K562 (cell line): ENCODE measurements around the gene RELL2. TPM values are rescaled to one million over a fixed set of nuclear protein-coding genes. Genes with fewer than 3 reads are reported as not detected.

ENCODE experiments used
- ATAC-seq: fragments of 200-7000 bp; cut with Tn5 transposase; 3 replicates; pipeline ENCODE4 v1.9.1; 2020; ENCODE audit warnings: moderate library complexity
- BruUV-seq: library from RNA; stranded (reverse); fragments of 400-500 nt; replicated peaks from 2 replicates; lab custom pipeline; 2021; lab: Mats Ljungman, UMichigan
- CTCF ChIA-PET: fragments of 300-600 bp; formaldehyde crosslinking; extraction: SDS; loops from one replicate; lab custom pipeline; 2021; ENCODE audit warnings: low intra/inter-chr PET ratio; lab: Yijun Ruan, JAX
- POLR2A ChIA-PET: fragments of 300-600, 350-650 bp; sonication (Branson Sonifier 250); formaldehyde crosslinking; extraction: SDS; loops from one replicate; lab custom pipeline; 2021; ENCODE audit warnings: antibody characterized with exemption, inconsistent platforms; lab: Yijun Ruan, JAX
- DNase-seq, 4 experiments: peaks; one replicate each; pipeline versions ENCODE4 v3.0.0 to v3.0.0-alpha.2; 2011 to 2018; ENCODE audit warnings: low spot score in 3 of 4, mixed read lengths in 3 of 4; ENCODE audit errors: extremely low read depth in 1 of 4
- FAIRE-seq: peaks from 2 replicates; lab custom pipeline; 2011; peaks lifted over from hg19 to GRCh38; lab: Jason Lieb, UNC
- H2AFZ ChIP-seq: 2 replicates; pipeline ENCODE4 v1.6.0; 2011; ENCODE audit warnings: low read depth, low read length, control low read depth, inconsistent platforms
- H3K27ac ChIP-seq: fragments of 200-600 bp; 3 replicates; pipeline ENCODE4 v1.8.0; 2011; ENCODE audit warnings: low read depth, mild to moderate bottlenecking, control low read depth, inconsistent platforms, low read length, moderate library complexity, mixed read lengths; ENCODE audit errors: extremely low read depth
- H3K27me3 ChIP-seq, 2 experiments: fragments of 300-600 bp in 1 of 2; 2 replicates in 1 of 2; 3 replicates in 1 of 2; pipeline versions ENCODE4 v1.6.0 to v1.8.0; 2011; ENCODE audit warnings: inconsistent platforms in 2 of 2, low read length in 2 of 2, mild to moderate bottlenecking in 1 of 2, mixed read lengths in 1 of 2, moderate library complexity in 1 of 2; ENCODE audit not compliant: control insufficient read depth in 2 of 2, insufficient read depth in 2 of 2
- H3K36me3 ChIP-seq: fragments of 300-600 bp; 3 replicates; pipeline ENCODE4 v1.8.0; 2011; ENCODE audit warnings: mild to moderate bottlenecking, low read length, inconsistent platforms; ENCODE audit not compliant: control insufficient read depth, insufficient read depth
- H3K4me1 ChIP-seq, 2 experiments: fragments of 200-600 bp in 1 of 2; replicated peaks in 1 of 2; 2 replicates in 1 of 2; 3 replicates in 1 of 2; pipeline versions ENCODE4 v1.5.1 to v1.8.0; 2011; ENCODE audit warnings: inconsistent platforms in 2 of 2, low read length in 2 of 2, mild to moderate bottlenecking in 1 of 2, mixed read lengths in 1 of 2, moderate library complexity in 1 of 2; ENCODE audit not compliant: control insufficient read depth in 2 of 2, insufficient read depth in 2 of 2
- H3K4me2 ChIP-seq: 2 replicates; pipeline ENCODE4 v1.6.1; 2011; ENCODE audit warnings: low read length, control low read depth, inconsistent platforms, mixed read lengths; ENCODE audit not compliant: insufficient read depth
- H3K4me3 ChIP-seq: fragments of 200-600 bp; sonication (generic), shearing (Covaris generic); 2 replicates; pipeline ENCODE4 v1.5.1; 2016; ENCODE audit warnings: control low read depth, inconsistent platforms
- H3K79me2 ChIP-seq: fragments of 200-600 bp; 3 replicates; pipeline ENCODE4 v1.8.0; 2011; ENCODE audit warnings: low read length, inconsistent platforms; ENCODE audit not compliant: control insufficient read depth, insufficient read depth
- H3K9ac ChIP-seq, 2 experiments: 2 replicates each; pipeline versions ENCODE4 v1.6.0 to v1.6.1; 2011; ENCODE audit warnings: low read depth in 2 of 2, low read length in 2 of 2, control low read depth in 1 of 2, inconsistent platforms in 1 of 2, mild to moderate bottlenecking in 1 of 2, mixed read lengths in 1 of 2; ENCODE audit not compliant: insufficient read depth in 1 of 2
- H3K9me1 ChIP-seq: one replicate; pipeline ENCODE4 v1.6.0; 2011; ENCODE audit warnings: inconsistent platforms, mild to moderate bottlenecking, low read length, moderate library complexity; ENCODE audit not compliant: control insufficient read depth, insufficient read depth
- H3K9me3 ChIP-seq: replicated peaks from 2 replicates; pipeline ENCODE4 v1.5.1; 2011; ENCODE audit warnings: low read depth, low read length, inconsistent platforms; ENCODE audit not compliant: control insufficient read depth, insufficient read depth
- H4K20me1 ChIP-seq: replicated peaks from 2 replicates; pipeline ENCODE4 v1.6.1; 2011; ENCODE audit warnings: low read length, inconsistent platforms, mixed read lengths; ENCODE audit not compliant: control insufficient read depth, insufficient read depth
- CCNT2 ChIP-seq: IDR thresholded peaks from 2 replicates; pipeline ENCODE4 v1.6.1; 2011; ENCODE audit warnings: borderline replicate concordance, low read depth, mild to moderate bottlenecking, moderate library complexity, mixed read lengths, low read length; ENCODE audit not compliant: insufficient read length; ENCODE audit errors: extremely low read depth
- CEBPB ChIP-seq: fragments of 450-650 bp; IDR thresholded peaks from 2 replicates; pipeline ENCODE4 v1.6.1; 2016; ENCODE audit warnings: missing genetic modification characterization, missing compliant biosample characterization
- FOS ChIP-seq: IDR thresholded peaks from 3 replicates; pipeline ENCODE4 v1.6.1; 2011; ENCODE audit not compliant: insufficient read length; ENCODE audit errors: extremely low read depth
- FOXM1 ChIP-seq, 2 experiments: fragments of 450-650 bp in 1 of 2; sonication (generic) in 1 of 2; formaldehyde crosslinking in 1 of 2; IDR thresholded peaks; 2 replicates each; pipeline versions ENCODE4 v1.6.1 to v1.9.0; 2017 to 2022; ENCODE audit warnings: low read depth in 2 of 2, mild to moderate bottlenecking in 2 of 2, missing genetic modification reagents in 1 of 2, moderate library complexity in 1 of 2
- HCFC1 ChIP-seq: IDR thresholded peaks from 2 replicates; pipeline ENCODE4 v1.6.1; 2012; ENCODE audit warnings: low read depth, low read length, improper control_type of control experiment
- HMGXB4 ChIP-seq: sonication (generic); formaldehyde crosslinking; IDR thresholded peaks from 2 replicates; pipeline ENCODE4 v1.8.1; 2023; ENCODE audit warnings: mild to moderate bottlenecking, missing genetic modification reagents
- MEF2D ChIP-seq: conservative IDR thresholded peaks from 2 replicates; pipeline ENCODE4 v1.6.1; 2016; ENCODE audit warnings: low read depth, missing genetic modification characterization, missing compliant biosample characterization
- MTF1 ChIP-seq: fragments of 250-450 bp; sonication (Bioruptor Pico); IDR thresholded peaks from 2 replicates; pipeline ENCODE4 v1.9.0; 2021; ENCODE audit warnings: moderate library complexity, mild to moderate bottlenecking, inconsistent platforms, borderline replicate concordance
- NFYB ChIP-seq: IDR thresholded peaks from 2 replicates; pipeline ENCODE4 v1.6.1; 2011; ENCODE audit warnings: mild to moderate bottlenecking, moderate library complexity; ENCODE audit not compliant: insufficient read length; ENCODE audit errors: extremely low read depth
- RBBP5 ChIP-seq: fragments of 200-600 bp; sonication (generic); IDR thresholded peaks from 2 replicates; pipeline ENCODE4 v1.6.1; 2012; ENCODE audit warnings: borderline replicate concordance, mild to moderate bottlenecking, low read length, control low read depth, inconsistent platforms; ENCODE audit not compliant: insufficient read depth, poor library complexity, severe bottlenecking
- STAT5A ChIP-seq: IDR thresholded peaks from 2 replicates; pipeline ENCODE4 v1.6.1; 2012; ENCODE audit warnings: low read length, inconsistent platforms, borderline replicate concordance
- TAF9B ChIP-seq: fragments of 450-650 bp; IDR thresholded peaks from 2 replicates; pipeline ENCODE4 v1.6.1; 2018; ENCODE audit warnings: mild to moderate bottlenecking; ENCODE audit not compliant: partially characterized antibody
- ZNF778 ChIP-seq: fragments of 450-650 bp; formaldehyde crosslinking; IDR thresholded peaks from 2 replicates; pipeline ENCODE4 v1.4.0; 2020; ENCODE audit warnings: mild to moderate bottlenecking, moderate library complexity
- WGBS: fragments of 100-300 bp; shearing (Covaris generic); methylation state at CpG from one replicate; pipeline ENCODE4 v1.1.6; 2016; ENCODE audit warnings: low coverage, mixed read lengths; ENCODE audit not compliant: insufficient coverage; ENCODE audit errors: missing lambda C conversion rate; 5-methylcytosine and 5-hydroxymethylcytosine counted together
- in situ Hi-C: fragments of 300-500 bp; cut with MboI; formaldehyde crosslinking; loops from 4 replicates; pipeline ENCODE4 v1.15.0; 2018; ENCODE audit warnings: inconsistent platforms, mixed read lengths
- intact Hi-C: fragments of 100-400 bp; cut with micrococcal nuclease; formaldehyde crosslinking; loops from 2 replicates; pipeline ENCODE4 v1.14.2; 2022
- polyA plus RNA-seq, 8 experiments: library from polyadenylated mRNA; depleted of rRNA in 4 of 8; stranded (reverse) in 5 of 8; unstranded in 3 of 8; fragments of >200 nt; fragmentation: Nextera tagmentation in 2 of 8; fragmentation: Illumina TruSeq in 1 of 8; extraction: Ambion mirVana in 2 of 8; extraction: Trizol in 1 of 8; gene quantifications; 2 replicates each; pipeline versions ENCODE4 v1.2.1 to v1.2.3, GENCODE V29; 2011 to 2014; ENCODE audit warnings: inconsistent platforms in 1 of 8, missing spikeins in 1 of 8
- total RNA-seq, 7 experiments: library from RNA; depleted of rRNA in 6 of 7; stranded (reverse); fragments of >200 nt in 6 of 7; fragmentation: Illumina TruSeq in 2 of 7; extraction: Trizol in 2 of 7; gene quantifications; 2 replicates each; pipeline versions ENCODE4 v1.2.1 to v1.2.3, GENCODE V29; 2011 to 2021; ENCODE audit warnings: low replicate concordance in 1 of 7

The RELL2 gene
- total and polyA plus RNA-seq, 9 of the 15 experiments (the other 6 are each of a cell fraction or from before 2014, with no cell fraction given), result 0.06 to 36.0 (median 14.3) TPM

- H4K20me1 ChIP-seq, result peaks cover 12% of the 10 kb centered on the region; the same call in 1 of the 2 replicates
- no peak for ATAC-seq
- in situ Hi-C loops, result loop anchor here (5.0 kb wide), 1 partner anchor 46 kb away; no protein-coding TSS in a partner anchor
- no peak for TF ChIP-seq FOS
- no peak for TF ChIP-seq RBBP5
- TF ChIP-seq MTF1, result no peak
- TF ChIP-seq NFYB, result no peak
- no peak for TF ChIP-seq FOXM1 (IDR thresholded peaks at IDR 0.05; ENCODE audit: low read depth)
- no peak for TF ChIP-seq FOXM1 (CRISPR knock-in tag; IDR thresholded peaks at IDR 0.05; ENCODE audit: low read depth)
- TF ChIP-seq TAF9B, result no peak
- TF ChIP-seq HCFC1, result no peak
- TF ChIP-seq MEF2D, result no peak
- TF ChIP-seq HMGXB4 (CRISPR knock-in tag), result no peak
- TF ChIP-seq STAT5A, result no peak
- no peak for TF ChIP-seq CCNT2
- TF ChIP-seq ZNF778 (CRISPR knock-in tag), result no peak
- TF ChIP-seq CEBPB (tag), result no peak
- H3K4me3 ChIP-seq, result no peak overlapping the region; the same call in 1 of the 2 replicates
- CTCF ChIA-PET, result no interaction called here
- no peaks in the 10 kb centered on the region for H3K27me3 ChIP-seq
- H3K27ac ChIP-seq, result no peak overlapping the region; the same call in 1 of the 3 replicates
- WGBS, result 91% methylated on average over 2 of the region's 2 CpGs
- no peak for DNase-seq
- intact Hi-C loops, result loop anchor here (5.0 kb wide), 1 partner anchor 46 kb away; no protein-coding TSS in a partner anchor
- POLR2A ChIA-PET, result interaction anchor here (1.8 kb wide), 1 partner anchor 13 kb away, joined by 10 read pairs; the partner anchor contains the start of gene FCHSD1
- BruUV-seq, result no TSS peak
- no peak overlapping the region for H2AFZ ChIP-seq
- H3K79me2 ChIP-seq, result peaks cover 51% of the 10 kb centered on the region
- peak overlapping the region; percentile 11 to 88; a peak in 2 of 4 replicates for H3K9ac ChIP-seq
- H3K9me1 ChIP-seq, result peaks cover 5% of the 10 kb centered on the region
- H3K36me3 ChIP-seq, result peaks cover 54% of the 10 kb centered on the region
- H3K4me2 ChIP-seq, result peak overlapping the region; percentile 100
- FAIRE-seq, result no peak
- H3K4me1 ChIP-seq, result peaks cover 44 to 52% of the 10 kb centered on the region in 2 experiments
- no peaks in the 10 kb centered on the region for H3K9me3 ChIP-seq
These were observed 2.0 kb downstream of the RELL2 start for GRCh38 chr5:141638771-141639170.
